ENCODE results near the gene RAPGEFL1.

The RAPGEFL1 gene

DNA sequence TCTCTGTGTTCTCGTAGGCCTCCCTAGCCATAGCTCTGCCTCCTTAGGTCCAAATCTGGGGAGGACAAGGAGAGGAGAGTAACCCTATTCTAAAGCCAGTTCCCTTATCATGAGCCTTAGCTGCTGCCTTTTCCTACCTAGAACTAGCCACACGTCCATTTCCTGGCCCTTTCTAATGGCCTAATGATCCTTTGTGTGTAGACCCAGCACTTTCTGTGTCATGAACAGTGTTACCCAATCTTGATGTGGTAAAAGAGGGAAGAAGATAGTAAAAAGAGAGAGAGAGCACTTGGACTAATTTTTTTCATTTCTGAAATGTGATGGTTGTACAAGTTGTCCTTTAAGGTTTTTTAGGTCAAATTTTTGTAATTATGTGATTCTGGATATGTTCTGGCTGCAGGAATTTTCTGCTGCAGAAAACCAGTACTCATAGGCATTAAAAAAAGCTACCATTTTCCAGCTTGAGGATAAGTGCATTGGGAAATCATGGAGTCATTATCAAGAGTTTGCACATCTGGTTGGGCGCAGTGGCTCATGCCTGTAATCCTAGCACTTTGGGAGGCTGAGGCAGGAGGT lies 18.7 kb upstream of the RAPGEFL1 start:
- Histone ChIP-seq H3K9me2 (replicated peaks; ENCODE audit: low read depth, low read length) (no peaks in the 10 kb centered on the region), H3K4me3 (ENCODE audit: low read length, poor library complexity, severe bottlenecking) (no peak overlapping the region), H3K9ac (ENCODE audit: low read depth, low read length, poor library complexity, severe bottlenecking) (peak overlapping the region; percentile 48), H3K36me3 (ENCODE audit: insufficient read depth, low read length) (peaks cover 51% of the 10 kb centered on the region), H3K79me2 (ENCODE audit: insufficient read depth, low read length) (peaks cover 65% of the 10 kb centered on the region), H4K20me1 (ENCODE audit: insufficient read depth, low read length, poor library complexity, severe bottlenecking) (peaks cover 10% of the 10 kb centered on the region), H3K9me3 (ENCODE audit: insufficient read depth, low read depth, low read length) (no peaks in the 10 kb centered on the region), H2AFZ (ENCODE audit: low read length) (no peak overlapping the region), H3K27me3 (ENCODE audit: insufficient read depth, low read length, poor library complexity, severe bottlenecking) (no peaks in the 10 kb centered on the region), H3K4me2 (ENCODE audit: low read depth, low read length, poor library complexity, severe bottlenecking) (peak overlapping the region; percentile 7), H3K4me1 (ENCODE audit: insufficient read depth, low read length, poor library complexity, severe bottlenecking) (peaks cover 11% of the 10 kb centered on the region), H3F3A (ENCODE audit: low read depth) (no peaks in the 10 kb centered on the region)
- no peak for TF ChIP-seq EZH2phosphoT487 (IDR thresholded peaks at IDR 0.05; ENCODE audit: borderline replicate concordance)
- TF ChIP-seq, protein P1, sequence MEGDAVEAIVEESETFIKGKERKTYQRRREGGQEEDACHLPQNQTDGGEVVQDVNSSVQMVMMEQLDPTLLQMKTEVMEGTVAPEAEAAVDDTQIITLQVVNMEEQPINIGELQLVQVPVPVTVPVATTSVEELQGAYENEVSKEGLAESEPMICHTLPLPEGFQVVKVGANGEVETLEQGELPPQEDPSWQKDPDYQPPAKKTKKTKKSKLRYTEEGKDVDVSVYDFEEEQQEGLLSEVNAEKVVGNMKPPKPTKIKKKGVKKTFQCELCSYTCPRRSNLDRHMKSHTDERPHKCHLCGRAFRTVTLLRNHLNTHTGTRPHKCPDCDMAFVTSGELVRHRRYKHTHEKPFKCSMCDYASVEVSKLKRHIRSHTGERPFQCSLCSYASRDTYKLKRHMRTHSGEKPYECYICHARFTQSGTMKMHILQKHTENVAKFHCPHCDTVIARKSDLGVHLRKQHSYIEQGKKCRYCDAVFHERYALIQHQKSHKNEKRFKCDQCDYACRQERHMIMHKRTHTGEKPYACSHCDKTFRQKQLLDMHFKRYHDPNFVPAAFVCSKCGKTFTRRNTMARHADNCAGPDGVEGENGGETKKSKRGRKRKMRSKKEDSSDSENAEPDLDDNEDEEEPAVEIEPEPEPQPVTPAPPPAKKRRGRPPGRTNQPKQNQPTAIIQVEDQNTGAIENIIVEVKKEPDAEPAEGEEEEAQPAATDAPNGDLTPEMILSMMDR (conservative IDR thresholded peaks at IDR 0.05; ENCODE audit: low read length) = no peak

DNA sequence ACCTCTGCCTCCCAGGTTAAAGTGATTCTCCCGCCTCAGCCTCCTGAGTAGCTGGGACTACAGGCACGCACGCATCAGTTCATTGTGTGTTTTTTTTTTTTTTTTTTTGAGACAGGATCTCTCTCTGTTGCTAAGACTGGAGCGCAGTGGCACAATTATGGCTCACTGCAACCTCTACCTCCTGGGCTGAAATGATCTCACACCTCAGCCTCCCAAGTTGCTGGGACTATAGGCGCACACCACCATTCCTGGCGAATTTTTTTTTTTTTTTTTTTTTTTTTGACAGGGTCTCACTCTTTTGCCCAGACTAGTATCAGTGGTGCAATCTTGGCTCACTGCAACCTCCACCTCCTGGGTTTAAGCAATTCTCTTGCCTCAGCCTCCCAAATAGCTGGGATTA lies 17.8 kb upstream of the RAPGEFL1 start:
- Histone ChIP-seq H3K4me2 (ENCODE audit: low read depth, low read length, poor library complexity, severe bottlenecking) (no peak overlapping the region), H3K9me2 (replicated peaks; ENCODE audit: low read depth, low read length) (no peaks in the 10 kb centered on the region), H2AFZ (ENCODE audit: low read length) (no peak overlapping the region), H3K4me1 (ENCODE audit: insufficient read depth, low read length, poor library complexity, severe bottlenecking) (peaks cover 11% of the 10 kb centered on the region), H3K79me2 (ENCODE audit: insufficient read depth, low read length) (peaks cover 58% of the 10 kb centered on the region), H3K4me3 (ENCODE audit: low read length, poor library complexity, severe bottlenecking) (no peak overlapping the region), H3K27me3 (ENCODE audit: insufficient read depth, low read length, poor library complexity, severe bottlenecking) (no peaks in the 10 kb centered on the region), H3F3A (ENCODE audit: low read depth) (no peaks in the 10 kb centered on the region), H3K9ac (ENCODE audit: low read depth, low read length, poor library complexity, severe bottlenecking) (no peak overlapping the region), H3K36me3 (ENCODE audit: insufficient read depth, low read length) (peaks cover 50% of the 10 kb centered on the region), H4K20me1 (ENCODE audit: insufficient read depth, low read length, poor library complexity, severe bottlenecking) (peaks cover 6% of the 10 kb centered on the region), H3K9me3 (ENCODE audit: insufficient read depth, low read depth, low read length) (no peaks in the 10 kb centered on the region)
- TF ChIP-seq, protein P1 (conservative IDR thresholded peaks at IDR 0.05; ENCODE audit: low read length) = no peak

DNA sequence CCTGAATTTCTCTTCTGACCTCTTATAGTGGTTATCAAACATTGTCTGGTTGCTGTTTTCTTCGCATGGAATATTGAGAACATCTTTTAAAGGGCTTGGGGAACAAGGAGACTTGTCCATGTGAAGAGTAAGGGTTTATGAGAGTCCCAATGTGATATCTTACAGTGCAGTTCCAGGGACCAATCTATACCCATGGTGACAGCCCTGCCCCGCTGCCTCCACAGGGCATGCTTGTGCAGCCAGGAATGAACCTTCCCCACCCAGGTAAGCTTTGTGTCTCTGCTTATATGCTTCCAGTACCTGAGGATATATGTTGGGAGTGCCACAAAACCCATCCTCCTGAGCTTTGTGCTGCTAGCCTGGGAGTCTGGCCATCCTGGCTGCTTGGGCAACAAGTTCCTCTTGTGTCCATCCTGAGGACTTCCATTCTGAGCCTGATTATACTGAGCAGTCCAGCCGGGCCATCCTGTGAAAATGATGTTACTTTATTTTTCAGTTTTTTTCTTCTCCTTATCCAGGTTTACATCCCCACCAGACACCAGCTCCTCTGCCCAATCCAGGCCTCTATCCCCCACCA lies 9.5 kb upstream of the RAPGEFL1 start:
- H3K4me3 ChIP-seq (ENCODE audit: low read length, poor library complexity, severe bottlenecking) = no peak overlapping the region

More for the DNA sequence above, 9.5 kb upstream of the RAPGEFL1 start:
- Histone ChIP-seq H4K20me1 (ENCODE audit: insufficient read depth, low read length, poor library complexity, severe bottlenecking) (no peaks in the 10 kb centered on the region), H3K9me2 (replicated peaks; ENCODE audit: low read depth, low read length) (no peaks in the 10 kb centered on the region), H3K79me2 (ENCODE audit: insufficient read depth, low read length) (peaks cover 10% of the 10 kb centered on the region; the same call in 1 of the 2 replicates), H3K36me3 (ENCODE audit: insufficient read depth, low read length) (peaks cover 89% of the 10 kb centered on the region), H3K9ac (ENCODE audit: low read depth, low read length, poor library complexity, severe bottlenecking) (no peak overlapping the region), H2AFZ (ENCODE audit: low read length) (no peak overlapping the region), H3F3A (ENCODE audit: low read depth) (no peaks in the 10 kb centered on the region), H3K9me3 (ENCODE audit: insufficient read depth, low read depth, low read length) (no peaks in the 10 kb centered on the region), H3K4me2 (ENCODE audit: low read depth, low read length, poor library complexity, severe bottlenecking) (no peak overlapping the region), H3K4me1 (ENCODE audit: insufficient read depth, low read length, poor library complexity, severe bottlenecking) (no peaks in the 10 kb centered on the region), H3K27me3 (ENCODE audit: insufficient read depth, low read length, poor library complexity, severe bottlenecking) (no peaks in the 10 kb centered on the region)
- TF ChIP-seq, protein P1 (conservative IDR thresholded peaks at IDR 0.05; ENCODE audit: low read length) = no peak
- TF ChIP-seq EZH2phosphoT487 (IDR thresholded peaks at IDR 0.05; ENCODE audit: borderline replicate concordance) = no peak
